ENCODE measurements around the gene CLCNKA.

CLCNKA gene

DNA sequence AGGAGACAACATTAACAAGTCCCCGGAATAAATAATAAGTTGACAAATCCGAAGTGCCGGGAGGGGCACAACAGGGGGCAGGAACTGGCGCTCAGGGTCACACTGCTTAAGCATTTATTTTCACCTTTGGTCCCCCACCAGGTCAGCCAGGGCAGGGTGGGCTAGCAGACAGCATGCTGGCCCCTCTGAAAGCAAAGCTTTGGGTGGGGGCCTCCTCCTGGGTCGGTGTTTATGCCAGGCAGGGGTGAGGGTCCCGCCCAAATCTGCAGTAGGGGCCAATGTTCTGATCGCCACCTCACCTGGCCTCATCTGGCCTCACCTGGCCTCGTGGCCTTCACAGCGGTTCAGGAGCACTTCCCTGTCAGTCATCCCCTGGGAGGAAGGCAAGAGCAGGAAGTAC lies 59.8 kb downstream of the CLCNKA start:
- H3K36me3 ChIP-seq (ENCODE audit: control insufficient read depth, low read depth, low read length), result no peaks in the 10 kb centered on the region
- no peak overlapping the region for H3K9ac ChIP-seq (ENCODE audit: low read length)
- H3K9me3 ChIP-seq (ENCODE audit: control insufficient read depth, low read depth, low read length), result no peaks in the 10 kb centered on the region
- H3K4me1 ChIP-seq (ENCODE audit: control insufficient read depth, low read depth, low read length), result no peaks in the 10 kb centered on the region
- no peak overlapping the region for H3K27ac ChIP-seq (ENCODE audit: low read length)
- no peaks in the 10 kb centered on the region for H3K27me3 ChIP-seq (ENCODE audit: control insufficient read depth, insufficient read depth, low read length)
- no peak overlapping the region for H3K4me3 ChIP-seq (ENCODE audit: low read length)

DNA sequence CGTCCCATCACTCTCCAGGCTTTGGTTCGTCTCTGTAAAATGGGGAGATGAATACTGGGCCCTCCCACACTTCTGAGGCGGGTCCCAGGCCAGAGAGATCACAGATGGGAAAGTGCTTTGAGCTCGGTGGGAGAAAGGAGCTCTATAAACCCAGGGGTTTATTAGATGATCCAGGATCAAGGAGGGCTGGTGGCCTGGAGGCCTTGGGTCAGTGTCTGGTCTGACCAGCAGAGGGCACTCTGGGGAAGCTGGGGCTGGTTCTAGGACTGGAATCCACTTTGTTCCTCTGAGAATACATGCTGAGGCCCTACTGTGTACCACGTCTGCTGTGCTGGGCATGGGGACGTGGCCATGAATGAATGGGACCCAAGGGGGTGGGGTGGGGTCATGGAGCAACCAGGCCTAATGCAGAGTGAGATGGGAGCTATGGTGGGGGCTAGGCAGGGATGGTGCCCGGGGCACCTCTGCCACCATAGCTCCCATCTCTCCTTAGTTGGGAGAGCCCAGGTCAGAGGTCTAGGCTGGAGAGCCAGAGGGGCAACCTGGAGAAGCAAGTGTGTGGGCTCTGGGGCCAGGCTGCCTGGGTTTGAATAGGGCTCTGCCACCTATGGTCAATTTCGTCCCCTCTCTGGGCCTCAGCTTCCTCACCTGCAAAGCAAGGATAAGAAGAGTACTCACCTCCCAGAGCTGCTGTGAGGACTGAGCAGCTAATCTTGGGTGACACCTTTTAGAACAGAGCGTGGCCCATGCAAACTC lies 60.6 kb downstream of the CLCNKA start:
- Histone ChIP-seq H3K4me1 (ENCODE audit: control insufficient read depth, low read depth, low read length) (no peaks in the 10 kb centered on the region), H3K4me3 (ENCODE audit: low read length) (no peak overlapping the region), H3K27ac (ENCODE audit: low read length) (no peak overlapping the region), H3K9me3 (ENCODE audit: control insufficient read depth, low read depth, low read length) (no peaks in the 10 kb centered on the region), H3K9ac (ENCODE audit: low read length) (no peak overlapping the region), H3K27me3 (ENCODE audit: control insufficient read depth, insufficient read depth, low read length) (no peaks in the 10 kb centered on the region), H3K36me3 (ENCODE audit: control insufficient read depth, low read depth, low read length) (no peaks in the 10 kb centered on the region)

DNA sequence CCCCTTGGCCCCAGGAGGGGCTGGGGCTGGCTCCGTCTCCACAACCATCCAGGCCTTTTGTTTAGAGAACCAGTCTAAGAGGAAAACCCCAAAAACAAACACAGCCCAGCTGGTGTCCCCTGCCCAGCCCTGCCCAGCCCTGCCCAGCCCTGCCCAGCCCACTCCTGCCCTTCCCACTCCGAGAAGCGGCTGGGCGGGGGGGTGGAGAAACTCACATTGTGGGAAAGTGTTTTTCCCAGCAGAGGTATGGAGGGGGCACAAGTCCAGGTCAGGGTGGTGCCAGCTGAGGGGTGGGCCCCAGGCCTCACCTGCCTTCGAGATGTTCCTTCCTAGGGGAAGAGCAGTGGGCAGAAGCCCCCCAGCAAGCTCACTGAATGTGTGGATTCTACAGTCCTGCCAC lies 61.6 kb downstream of the CLCNKA start:
- Histone ChIP-seq H3K9me3 (ENCODE audit: control insufficient read depth, low read depth, low read length) (no peaks in the 10 kb centered on the region), H3K9ac (ENCODE audit: low read length) (no peak overlapping the region), H3K27ac (ENCODE audit: low read length) (no peak overlapping the region), H3K4me3 (ENCODE audit: low read length) (no peak overlapping the region), H3K36me3 (ENCODE audit: control insufficient read depth, low read depth, low read length) (no peaks in the 10 kb centered on the region), H3K27me3 (ENCODE audit: control insufficient read depth, insufficient read depth, low read length) (no peaks in the 10 kb centered on the region), H3K4me1 (ENCODE audit: control insufficient read depth, low read depth, low read length) (no peaks in the 10 kb centered on the region)
